Transverse colon (tissue), 3 donors: Measurements from ENCODE around the gene SPON2.

Experiments
- CTCF ChIP-seq, 5 experiments: fragments of 200-600 bp in 3 of 5; fragments of 450-650 bp in 2 of 5; sonication (generic) in 3 of 5; IDR thresholded peaks; 1 replicate in 2 of 5; 2 replicates in 3 of 5; pipeline ENCODE4 v1.5.1; 2016 to 2017; ENCODE audit warnings: antibody characterized with exemption in 5 of 5, inconsistent platforms in 3 of 5, mild to moderate bottlenecking in 2 of 5, moderate library complexity in 1 of 5
- POLR2A ChIP-seq: fragments of 450-650 bp; IDR thresholded peaks from one replicate; pipeline ENCODE4 v1.6.1; 2016; ENCODE audit warnings: antibody characterized with exemption, mild to moderate bottlenecking, moderate library complexity

GRCh38 chr4:1207157-1207470 lies 34.7 kb upstream of the SPON2 start:
- no peak for TF ChIP-seq POLR2A
- no peak for TF ChIP-seq CTCF (IDR thresholded peaks at IDR 0.05)
